ENCODE measurements around the gene GOLGA6L4. TPM values are rescaled to one million over a fixed set of nuclear protein-coding genes. Genes with fewer than 3 reads are reported as not detected.
"Not testable (repeated sequence)": the region's sequence is repeated elsewhere in the genome, so short reads cannot be mapped to it uniquely, and the experiment has no call there.

GOLGA6L4 gene, protein sequence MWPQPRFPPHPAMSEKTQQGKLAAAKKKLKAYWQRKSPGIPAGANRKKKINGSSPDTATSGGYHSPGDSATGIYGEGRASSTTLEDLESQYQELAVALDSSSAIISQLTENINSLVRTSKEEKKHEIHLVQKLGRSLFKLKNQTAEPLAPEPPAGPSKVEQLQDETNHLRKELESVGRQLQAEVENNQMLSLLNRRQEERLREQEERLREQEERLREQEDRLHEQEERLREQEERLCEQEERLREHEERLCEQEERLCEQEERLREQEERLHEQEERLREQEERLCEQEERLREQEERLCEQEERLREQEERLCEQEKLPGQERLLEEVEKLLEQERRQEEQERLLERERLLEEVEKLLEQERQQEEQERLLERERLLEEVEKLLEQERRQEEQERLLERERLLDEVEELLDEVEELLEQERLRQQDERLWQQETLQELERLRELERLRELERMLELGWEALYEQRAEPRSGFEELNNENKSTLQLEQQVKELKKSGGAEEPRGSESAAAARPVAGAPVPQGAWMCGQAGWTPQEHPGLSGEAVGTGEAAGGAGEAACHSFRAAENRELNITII
- 0.84 and 1.1 TPM in 2 replicates for total RNA-seq (2014; rRNA removed; shearing (Covaris generic))
- polyA plus RNA-seq (2014; cell fraction: nucleus; rRNA removed) = 4.2 and 4.3 TPM in 2 replicates

DNA sequence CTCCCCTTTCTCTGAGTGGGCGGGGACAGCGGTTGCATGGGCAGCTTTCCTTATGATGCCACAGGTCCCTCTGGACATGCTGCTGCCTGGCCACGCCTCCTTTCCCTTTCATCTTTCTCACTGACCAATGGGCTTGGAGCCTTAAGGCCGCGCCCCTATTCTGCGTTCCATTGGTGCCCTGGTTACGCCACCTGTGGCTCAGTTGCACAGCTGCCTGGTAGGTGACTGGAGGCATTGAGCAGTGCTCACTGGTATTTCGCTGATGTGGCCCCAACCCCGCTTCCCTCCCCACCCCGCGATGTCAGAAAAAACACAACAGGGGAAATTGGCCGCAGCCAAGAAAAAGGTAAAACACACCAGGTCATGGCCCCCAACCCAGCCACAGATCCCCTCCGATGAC is at the start of gene GOLGA6L4:
Gene GOLGA6L4, plus strand, starts transcription at position 201 of the 400 bp plus-strand sequence. Its CDS starts 62 bp downstream, at position 263.
- not testable (repeated sequence) for DNase-seq (ENCODE audit: extremely low read depth, low read depth)

GRCh38 chr15:84192982-84193381 is 42.6 kb upstream of the GOLGA6L4 start:
- DNase-seq (ENCODE audit: extremely low read depth, low read depth) = not testable (repeated sequence)

DNA sequence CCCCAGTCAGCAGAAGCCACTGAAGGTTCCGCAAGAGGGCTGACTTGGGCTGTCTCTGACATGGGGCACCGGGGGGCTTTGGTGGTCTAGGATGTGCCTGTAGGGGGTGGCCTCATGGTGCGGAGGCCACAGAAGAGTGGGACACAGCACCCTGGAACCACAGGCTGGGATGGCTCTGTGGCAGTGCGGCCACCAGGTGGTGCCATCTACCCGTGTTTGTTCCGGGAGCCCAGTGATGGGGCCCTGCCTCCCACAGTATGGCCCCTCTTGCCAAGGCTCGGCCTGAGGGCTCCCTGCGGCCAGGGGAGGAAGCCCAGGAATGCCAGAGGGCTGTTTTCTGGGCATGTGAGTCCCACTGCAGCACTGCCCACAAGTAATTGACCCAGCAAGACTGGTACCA is 40.0 kb upstream of the GOLGA6L4 start:
- not testable (repeated sequence) for DNase-seq (ENCODE audit: extremely low read depth, low read depth)

- not testable (repeated sequence) for DNase-seq (ENCODE audit: extremely low read depth, low read depth)
Observed at GRCh38 chr15:84196530-84197188, 38.9 kb upstream of the GOLGA6L4 start.

DNA sequence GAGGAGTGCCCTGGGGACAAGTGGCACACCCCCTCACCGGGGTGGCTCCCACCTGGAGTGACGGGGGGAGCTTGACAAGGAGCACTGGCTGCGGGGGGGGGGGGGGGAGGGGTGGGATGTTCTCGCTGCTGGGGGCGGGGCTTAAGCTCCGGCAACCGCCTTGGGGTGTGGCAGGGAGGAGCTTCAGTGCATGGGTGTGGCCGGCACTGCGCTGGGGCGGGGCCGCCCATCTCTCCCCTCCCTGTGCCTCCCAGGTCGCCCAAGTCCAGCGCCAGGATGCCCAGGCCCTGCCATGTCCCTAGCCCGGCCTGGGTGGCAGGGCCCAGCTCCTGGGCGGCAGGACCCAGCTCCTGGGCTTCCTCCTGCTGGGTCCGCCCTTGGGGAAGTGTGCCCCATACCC is 35.7 kb upstream of the GOLGA6L4 start:
- not testable (repeated sequence) for DNase-seq (ENCODE audit: extremely low read depth, low read depth)

- not testable (repeated sequence) for DNase-seq (ENCODE audit: extremely low read depth, low read depth)
Observed at GRCh38 chr15:84246441-84246840, 10.9 kb downstream of the GOLGA6L4 start.

Small RNA genes within 50 kb of the gene (small RNA-seq; reads per million reads assigned to genes)
- gene RN7SL331P = 0 reads per million in 2 experiments
- gene UBE2Q2P8 = 0 reads per million in 2 experiments
